Spinal cord (tissue), 4 donors: ENCODE results near the gene CD207. TPM values are rescaled to one million over a fixed set of nuclear protein-coding genes. Genes with fewer than 3 reads are reported as not detected.

Experiments used
- polyA plus RNA-seq, 2 donors: library from polyadenylated mRNA; unstranded; fragments of 120-200 nt; gene quantifications; one replicate each; pipeline ENCODE4 v1.2.1, GENCODE V29; 2013; ENCODE audit not compliant: insufficient read length in 2 of 2
- small RNA-seq: library from RNA; depleted of rRNA; stranded (forward); fragments of <200 nt; gene quantifications from one replicate; pipeline ENCODE3, GENCODE V24; 2014; ENCODE audit warnings: low replicate concordance
- total RNA-seq, 2 donors: library from RNA; depleted of rRNA in 1 of 2; stranded (reverse); fragments of 120-200 nt in 1 of 2; fragments of >200 nt in 1 of 2; gene quantifications; one replicate each; pipeline versions ENCODE4 v1.2.3 to v1.2.4, GENCODE V29; 2013 to 2014

Gene CD207
- total and polyA plus RNA-seq, 4 donors: 0.06 TPM; not detected in 3

Small RNA genes within 50 kb of the gene (small RNA-seq; reads per million reads assigned to genes)
- gene HMGN2P21: not detected

Other genes with a start within 250 kb of the CD207 start
- 100 to 1,000 TPM in 1 of 2 donors, 10 to 100 TPM in 1; 22.7 to 122 TPM for gene ADD2, start 67.6 kb downstream of the CD207 start, total RNA-seq
- gene ADD2, start 67.6 kb downstream of the CD207 start, polyA plus RNA-seq: 10 to 100 TPM; 65.7 to 71.8 TPM
- not detected for gene FIGLA, start 45.2 kb downstream of the CD207 start, total RNA-seq
- gene FIGLA, start 45.2 kb downstream of the CD207 start, polyA plus RNA-seq: not detected
- gene CLEC4F, start 15.2 kb downstream of the CD207 start, total RNA-seq: not detected
- not detected for gene CLEC4F, start 15.2 kb downstream of the CD207 start, polyA plus RNA-seq
- under 1 TPM; 0.59 to 0.66 TPM for gene VAX2, start 64.8 kb upstream of the CD207 start, total RNA-seq
- 1 to 10 TPM; 2.0 to 2.3 TPM for gene VAX2, start 64.8 kb upstream of the CD207 start, polyA plus RNA-seq
- gene ATP6V1B1, start 100.1 kb upstream of the CD207 start, total RNA-seq: under 1 TPM in 1 of 2 donors, not detected in 1; 0.39 TPM
- gene ATP6V1B1, start 100.1 kb upstream of the CD207 start, polyA plus RNA-seq: under 1 TPM; 0.40 to 0.59 TPM
- 1 to 10 TPM in 1 of 2 donors, under 1 TPM in 1; 0.69 to 2.5 TPM for gene ANKRD53, start 142.8 kb upstream of the CD207 start, total RNA-seq
- gene ANKRD53, start 142.8 kb upstream of the CD207 start, polyA plus RNA-seq: 1 to 10 TPM; 4.9 to 6.8 TPM
- gene TEX261, start 159.1 kb upstream of the CD207 start, total RNA-seq: 10 to 100 TPM; 25.2 to 26.0 TPM
- 10 to 100 TPM; 61.0 to 61.7 TPM for gene TEX261, start 159.1 kb upstream of the CD207 start, polyA plus RNA-seq
- gene NAGK, start 232.8 kb upstream of the CD207 start, total RNA-seq: 10 to 100 TPM; 41.2 to 92.6 TPM
- gene NAGK, start 232.8 kb upstream of the CD207 start, polyA plus RNA-seq: 100 to 1,000 TPM; 121 to 147 TPM